K562 (cell line): Measurements from ENCODE around the gene PPP6C. TPM values are rescaled to one million over a fixed set of nuclear protein-coding genes. Genes with fewer than 3 reads are reported as not detected.

Experiments used
- BCLAF1 ChIP-seq, 2 experiments: fragments of 450-650 bp in 1 of 2; IDR thresholded peaks; 2 replicates each; pipeline ENCODE4 v1.6.1; 2011 to 2017; ENCODE audit warnings: low read depth in 2 of 2, antibody characterized with exemption in 1 of 2, borderline replicate concordance in 1 of 2, low read length in 1 of 2, mild to moderate bottlenecking in 1 of 2, mixed read lengths in 1 of 2; ENCODE audit not compliant: control insufficient read depth in 1 of 2
- KAT7 ChIP-seq: sonication (generic); formaldehyde crosslinking; IDR thresholded peaks from 2 replicates; pipeline ENCODE4 v1.8.0; 2022; ENCODE audit warnings: missing genetic modification reagents, mild to moderate bottlenecking, borderline replicate concordance
- MTA3 ChIP-seq: fragments of 450-650 bp; formaldehyde crosslinking; IDR thresholded peaks from 2 replicates; pipeline ENCODE4 v1.6.1; 2017; ENCODE audit warnings: mild to moderate bottlenecking, borderline replicate concordance
- NEUROD1 ChIP-seq: fragments of 150-350 bp; IDR thresholded peaks from 2 replicates; pipeline ENCODE4 v1.6.1; 2014; ENCODE audit warnings: borderline replicate concordance, low read length, low read depth; ENCODE audit not compliant: partially characterized antibody
- NFXL1 ChIP-seq: fragments of 450-650 bp; formaldehyde crosslinking; IDR thresholded peaks from 2 replicates; pipeline ENCODE4 v1.4.0; 2021; ENCODE audit warnings: mild to moderate bottlenecking
- PHF21A ChIP-seq: fragments of 450-650 bp; IDR thresholded peaks from 2 replicates; pipeline ENCODE4 v1.6.1; 2017; ENCODE audit warnings: low read depth, borderline replicate concordance
- POLR2AphosphoS5 ChIP-seq: IDR thresholded peaks from 2 replicates; pipeline ENCODE4 v1.6.1; 2011; ENCODE audit warnings: mild to moderate bottlenecking, low read depth, low read length, moderate library complexity; ENCODE audit not compliant: control insufficient read depth, insufficient read depth
- PREB ChIP-seq: sonication (generic); formaldehyde crosslinking; IDR thresholded peaks from 2 replicates; pipeline ENCODE4 v1.8.1; 2023; ENCODE audit warnings: mild to moderate bottlenecking, missing genetic modification reagents
- PTTG1 ChIP-seq: fragments of 450-650 bp; IDR thresholded peaks from 2 replicates; pipeline ENCODE4 v1.6.1; 2016; ENCODE audit warnings: low read depth, mild to moderate bottlenecking, missing genetic modification characterization, missing compliant biosample characterization
- RBM22 ChIP-seq: fragments of 200-400 bp; formaldehyde crosslinking; IDR thresholded peaks from 2 replicates; pipeline ENCODE4 v1.6.1; 2018; ENCODE audit warnings: low read length, low read depth; ENCODE audit not compliant: poor library complexity, severe bottlenecking
- SAP30 ChIP-seq: fragments of 200-600 bp; sonication (generic); IDR thresholded peaks from 2 replicates; pipeline ENCODE4 v1.6.1; 2012; ENCODE audit warnings: borderline replicate concordance, low read depth, mild to moderate bottlenecking, moderate library complexity, low read length, control low read depth, inconsistent platforms; ENCODE audit not compliant: insufficient read depth, poor library complexity, severe bottlenecking
- VEZF1 ChIP-seq: fragments of 200-800 bp; sonication (Bioruptor generic); IDR thresholded peaks from 2 replicates; pipeline ENCODE4 v1.6.1; 2017; ENCODE audit warnings: missing genetic modification characterization, missing compliant biosample characterization
- ZBTB1 ChIP-seq: sonication (generic); formaldehyde crosslinking; IDR thresholded peaks from 2 replicates; pipeline ENCODE4 v1.8.1; 2023; ENCODE audit warnings: missing genetic modification reagents, low read depth, mild to moderate bottlenecking, borderline replicate concordance
- ZNF431 ChIP-seq: sonication (generic); formaldehyde crosslinking; IDR thresholded peaks from 2 replicates; pipeline ENCODE4 v1.8.0; 2022; ENCODE audit warnings: mild to moderate bottlenecking, missing genetic modification reagents
- ZNF561 ChIP-seq: fragments of 450-650 bp; formaldehyde crosslinking; conservative IDR thresholded peaks from 2 replicates; pipeline ENCODE4 v1.4.0; 2020; ENCODE audit warnings: mild to moderate bottlenecking, moderate library complexity
- polyA plus RNA-seq, 8 experiments: library from polyadenylated mRNA; depleted of rRNA in 4 of 8; stranded (reverse) in 5 of 8; unstranded in 3 of 8; fragments of >200 nt; fragmentation: Nextera tagmentation in 2 of 8; fragmentation: Illumina TruSeq in 1 of 8; extraction: Ambion mirVana in 2 of 8; extraction: Trizol in 1 of 8; gene quantifications; 2 replicates each; pipeline versions ENCODE4 v1.2.1 to v1.2.3, GENCODE V29; 2011 to 2014; ENCODE audit warnings: inconsistent platforms in 1 of 8, missing spikeins in 1 of 8
- total RNA-seq, 7 experiments: library from RNA; depleted of rRNA in 6 of 7; stranded (reverse); fragments of >200 nt in 6 of 7; fragmentation: Illumina TruSeq in 2 of 7; extraction: Trizol in 2 of 7; gene quantifications; 2 replicates each; pipeline versions ENCODE4 v1.2.1 to v1.2.3, GENCODE V29; 2011 to 2021; ENCODE audit warnings: low replicate concordance in 1 of 7
- TF ChIP-seq, protein P1 (sequence below): fragments of 250-450 bp; sonication (Bioruptor Pico); IDR thresholded peaks from 2 replicates; pipeline ENCODE4 v1.8.0; 2021; ENCODE audit warnings: moderate library complexity, mild to moderate bottlenecking, inconsistent platforms

The PPP6C gene
- total and polyA plus RNA-seq, 9 of the 15 experiments (the other 6 are each of a cell fraction or from before 2014, with no cell fraction given), result 18.8 to 44.8 (median 38.3) TPM

- TF ChIP-seq MTA3 (no peak), PREB (CRISPR knock-in tag) (peak; percentile 97; the same call in 1 of the 2 replicates), NFXL1 (peak; percentile 84), ZBTB1 (peak; percentile 71), KAT7 (CRISPR knock-in tag) (peak; percentile 67; the same call in 1 of the 2 replicates), RBM22 (peak; percentile 96), BCLAF1 (IDR thresholded peaks at IDR 0.05; ENCODE audit: borderline replicate concordance in 1 of 2, control insufficient read depth in 1 of 2, low read depth in 2 of 2, low read length in 1 of 2) (0 out of 4 replicates have a peak, but pooled peaks of 1 of the 2 experiments have one; percentile 47), NEUROD1 (no peak), ZNF561 (0 out of 2 replicates have a peak, but pooled peaks have one; percentile 47), POLR2AphosphoS5 (peak; percentile 11; the same call in 1 of the 2 replicates), PTTG1 (no peak), VEZF1 (no peak), SAP30 (peak; percentile 8), PHF21A (no peak), ZNF431 (CRISPR knock-in tag) (0 out of 2 replicates have a peak, but pooled peaks have one; percentile 68)
- TF ChIP-seq, protein P1, sequence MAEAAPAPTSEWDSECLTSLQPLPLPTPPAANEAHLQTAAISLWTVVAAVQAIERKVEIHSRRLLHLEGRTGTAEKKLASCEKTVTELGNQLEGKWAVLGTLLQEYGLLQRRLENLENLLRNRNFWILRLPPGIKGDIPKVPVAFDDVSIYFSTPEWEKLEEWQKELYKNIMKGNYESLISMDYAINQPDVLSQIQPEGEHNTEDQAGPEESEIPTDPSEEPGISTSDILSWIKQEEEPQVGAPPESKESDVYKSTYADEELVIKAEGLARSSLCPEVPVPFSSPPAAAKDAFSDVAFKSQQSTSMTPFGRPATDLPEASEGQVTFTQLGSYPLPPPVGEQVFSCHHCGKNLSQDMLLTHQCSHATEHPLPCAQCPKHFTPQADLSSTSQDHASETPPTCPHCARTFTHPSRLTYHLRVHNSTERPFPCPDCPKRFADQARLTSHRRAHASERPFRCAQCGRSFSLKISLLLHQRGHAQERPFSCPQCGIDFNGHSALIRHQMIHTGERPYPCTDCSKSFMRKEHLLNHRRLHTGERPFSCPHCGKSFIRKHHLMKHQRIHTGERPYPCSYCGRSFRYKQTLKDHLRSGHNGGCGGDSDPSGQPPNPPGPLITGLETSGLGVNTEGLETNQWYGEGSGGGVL, result no peak
These were observed 48.7 kb upstream of the PPP6C start (continued) for GRCh38 chr9:125238127-125238914.
